Loucy (cell line): ENCODE data around the gene RXRA.

Experiments
- H2AFZ ChIP-seq: fragments of 200-600 bp; sonication (generic); 2 replicates; pipeline ENCODE4 v1.6.0; 2016; ENCODE audit warnings: antibody characterized with exemption, mild to moderate bottlenecking, low read length, moderate library complexity
- H3F3A ChIP-seq: fragments of 200-600 bp; 2 replicates; pipeline ENCODE4 v1.6.0; 2016; ENCODE audit warnings: antibody characterized with exemption, low read depth, mild to moderate bottlenecking
- H3K27me3 ChIP-seq: fragments of 200-600 bp; sonication (generic); 2 replicates; pipeline ENCODE4 v1.6.1; 2014; ENCODE audit warnings: low read length, mild to moderate bottlenecking; ENCODE audit not compliant: insufficient read depth, poor library complexity, severe bottlenecking
- H3K36me3 ChIP-seq: fragments of 200-600 bp; sonication (generic); 2 replicates; pipeline ENCODE4 v1.6.1; 2016; ENCODE audit warnings: low read length; ENCODE audit not compliant: insufficient read depth
- H3K4me1 ChIP-seq: fragments of 200-600 bp; sonication (generic); 2 replicates; pipeline ENCODE4 v1.5.1; 2014; ENCODE audit warnings: low read length, mild to moderate bottlenecking; ENCODE audit not compliant: insufficient read depth, poor library complexity, severe bottlenecking
- H3K4me2 ChIP-seq: fragments of 200-600 bp; sonication (generic); 2 replicates; pipeline ENCODE4 v1.6.0; 2014; ENCODE audit warnings: antibody characterized with exemption, low read length, low read depth, mild to moderate bottlenecking; ENCODE audit not compliant: poor library complexity, severe bottlenecking
- H3K4me3 ChIP-seq: fragments of 200-600 bp; sonication (generic); 2 replicates; pipeline ENCODE4 v1.5.1; 2014; ENCODE audit warnings: low read length, mild to moderate bottlenecking, mixed read lengths; ENCODE audit not compliant: poor library complexity, severe bottlenecking
- H3K79me2 ChIP-seq: fragments of 200-600 bp; sonication (generic); 2 replicates; pipeline ENCODE4 v1.6.1; 2014; ENCODE audit warnings: low read length; ENCODE audit not compliant: insufficient read depth
- H3K9ac ChIP-seq: fragments of 200-600 bp; sonication (generic); 2 replicates; pipeline ENCODE4 v1.6.0; 2014; ENCODE audit warnings: mild to moderate bottlenecking, low read depth, low read length, moderate library complexity; ENCODE audit not compliant: poor library complexity, severe bottlenecking
- H3K9me2 ChIP-seq: fragments of 200-600 bp; sonication (generic); replicated peaks from 2 replicates; pipeline ENCODE4 v1.6.1; 2016; ENCODE audit warnings: low read depth, low read length, mixed read lengths
- H3K9me3 ChIP-seq: fragments of 200-600 bp; sonication (generic); 2 replicates; pipeline ENCODE4 v1.6.1; 2014; ENCODE audit warnings: mild to moderate bottlenecking, antibody characterized with exemption, low read length, low read depth; ENCODE audit not compliant: insufficient read depth
- H4K20me1 ChIP-seq: fragments of 200-600 bp; sonication (generic); 2 replicates; pipeline ENCODE4 v1.6.0; 2014; ENCODE audit warnings: antibody characterized with exemption, low read length, mild to moderate bottlenecking; ENCODE audit not compliant: insufficient read depth, poor library complexity, severe bottlenecking
- EZH2phosphoT487 ChIP-seq: fragments of 200-600 bp; IDR thresholded peaks from 2 replicates; pipeline ENCODE4 v1.6.1; 2018; ENCODE audit warnings: antibody characterized with exemption, mild to moderate bottlenecking, moderate library complexity, borderline replicate concordance
- TF ChIP-seq, protein P1 (sequence below): fragments of 200-600 bp; sonication (generic); conservative IDR thresholded peaks from 2 replicates; pipeline ENCODE4 v1.5.1; 2014; ENCODE audit warnings: mild to moderate bottlenecking, antibody characterized with exemption, low read length

RXRA gene

DNA sequence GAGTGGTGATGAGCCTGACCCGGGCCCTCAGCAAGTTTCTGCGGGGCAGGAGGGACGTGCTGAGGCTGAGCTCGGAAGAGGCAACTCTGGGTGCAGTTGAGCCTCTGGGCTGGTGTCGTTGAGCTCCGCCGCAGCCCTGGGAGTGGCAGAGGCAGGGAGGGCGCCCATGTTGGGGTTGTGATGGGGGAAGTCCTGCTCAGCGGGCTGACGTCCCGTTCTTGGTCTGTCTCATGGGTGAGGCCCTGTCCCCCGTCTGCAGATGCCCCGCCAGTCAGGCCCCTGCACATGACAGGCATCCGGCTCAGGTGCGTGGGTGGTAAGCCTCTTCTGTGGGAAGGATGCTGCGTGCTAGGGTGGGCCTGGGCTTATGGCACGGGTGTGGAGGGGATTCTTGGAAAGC lies 64.3 kb downstream of the RXRA start:
- no peaks in the 10 kb centered on the region for H3K9me3 ChIP-seq
- no peaks in the 10 kb centered on the region for H3K9me2 ChIP-seq
- H3K79me2 ChIP-seq, result peaks cover 100% of the 10 kb centered on the region
- no peak overlapping the region for H2AFZ ChIP-seq
- H3F3A ChIP-seq, result no peaks in the 10 kb centered on the region
- H3K4me2 ChIP-seq, result peak overlapping the region; percentile 96
- peaks cover 38% of the 10 kb centered on the region for H4K20me1 ChIP-seq
- H3K4me1 ChIP-seq, result peaks cover 91% of the 10 kb centered on the region
- TF ChIP-seq, protein P1, sequence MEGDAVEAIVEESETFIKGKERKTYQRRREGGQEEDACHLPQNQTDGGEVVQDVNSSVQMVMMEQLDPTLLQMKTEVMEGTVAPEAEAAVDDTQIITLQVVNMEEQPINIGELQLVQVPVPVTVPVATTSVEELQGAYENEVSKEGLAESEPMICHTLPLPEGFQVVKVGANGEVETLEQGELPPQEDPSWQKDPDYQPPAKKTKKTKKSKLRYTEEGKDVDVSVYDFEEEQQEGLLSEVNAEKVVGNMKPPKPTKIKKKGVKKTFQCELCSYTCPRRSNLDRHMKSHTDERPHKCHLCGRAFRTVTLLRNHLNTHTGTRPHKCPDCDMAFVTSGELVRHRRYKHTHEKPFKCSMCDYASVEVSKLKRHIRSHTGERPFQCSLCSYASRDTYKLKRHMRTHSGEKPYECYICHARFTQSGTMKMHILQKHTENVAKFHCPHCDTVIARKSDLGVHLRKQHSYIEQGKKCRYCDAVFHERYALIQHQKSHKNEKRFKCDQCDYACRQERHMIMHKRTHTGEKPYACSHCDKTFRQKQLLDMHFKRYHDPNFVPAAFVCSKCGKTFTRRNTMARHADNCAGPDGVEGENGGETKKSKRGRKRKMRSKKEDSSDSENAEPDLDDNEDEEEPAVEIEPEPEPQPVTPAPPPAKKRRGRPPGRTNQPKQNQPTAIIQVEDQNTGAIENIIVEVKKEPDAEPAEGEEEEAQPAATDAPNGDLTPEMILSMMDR, result no peak
- TF ChIP-seq EZH2phosphoT487, result no peak
- H3K36me3 ChIP-seq, result no peaks in the 10 kb centered on the region
- peak overlapping the region; percentile 81 for H3K4me3 ChIP-seq
- no peaks in the 10 kb centered on the region for H3K27me3 ChIP-seq
- H3K9ac ChIP-seq, result peak overlapping the region; percentile 58

DNA sequence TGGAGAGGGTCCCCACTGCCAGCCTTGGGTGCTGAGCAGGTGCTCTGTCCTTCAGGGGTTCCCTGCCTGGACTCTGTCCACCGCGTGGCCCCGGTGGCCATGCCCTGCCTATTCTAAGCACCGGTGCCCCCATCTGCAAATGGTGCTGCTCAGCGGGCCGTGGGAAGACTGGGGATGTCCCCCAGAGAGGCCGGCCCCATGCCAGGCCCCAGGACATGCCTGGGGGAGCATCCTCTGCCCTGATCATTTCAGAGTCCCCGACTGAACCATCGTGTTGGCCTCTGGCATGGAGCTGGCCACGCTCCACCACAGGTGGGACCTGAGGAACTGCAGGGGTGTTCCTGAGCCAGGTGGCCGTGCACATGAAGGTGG lies 64.7 kb downstream of the RXRA start:
- no peaks in the 10 kb centered on the region for H3F3A ChIP-seq
- H3K79me2 ChIP-seq, result peaks cover 100% of the 10 kb centered on the region
- H3K9me2 ChIP-seq, result no peaks in the 10 kb centered on the region
- H3K4me3 ChIP-seq, result peak overlapping the region; percentile 81
- no peaks in the 10 kb centered on the region for H3K27me3 ChIP-seq
- H4K20me1 ChIP-seq, result peaks cover 34% of the 10 kb centered on the region
- peaks cover 91% of the 10 kb centered on the region for H3K4me1 ChIP-seq
- no peak overlapping the region for H2AFZ ChIP-seq
- H3K36me3 ChIP-seq, result no peaks in the 10 kb centered on the region
- peak overlapping the region; percentile 58 for H3K9ac ChIP-seq
- TF ChIP-seq, protein P1, result no peak
- no peak for TF ChIP-seq EZH2phosphoT487
- no peaks in the 10 kb centered on the region for H3K9me3 ChIP-seq
- H3K4me2 ChIP-seq, result peak overlapping the region; percentile 96

DNA sequence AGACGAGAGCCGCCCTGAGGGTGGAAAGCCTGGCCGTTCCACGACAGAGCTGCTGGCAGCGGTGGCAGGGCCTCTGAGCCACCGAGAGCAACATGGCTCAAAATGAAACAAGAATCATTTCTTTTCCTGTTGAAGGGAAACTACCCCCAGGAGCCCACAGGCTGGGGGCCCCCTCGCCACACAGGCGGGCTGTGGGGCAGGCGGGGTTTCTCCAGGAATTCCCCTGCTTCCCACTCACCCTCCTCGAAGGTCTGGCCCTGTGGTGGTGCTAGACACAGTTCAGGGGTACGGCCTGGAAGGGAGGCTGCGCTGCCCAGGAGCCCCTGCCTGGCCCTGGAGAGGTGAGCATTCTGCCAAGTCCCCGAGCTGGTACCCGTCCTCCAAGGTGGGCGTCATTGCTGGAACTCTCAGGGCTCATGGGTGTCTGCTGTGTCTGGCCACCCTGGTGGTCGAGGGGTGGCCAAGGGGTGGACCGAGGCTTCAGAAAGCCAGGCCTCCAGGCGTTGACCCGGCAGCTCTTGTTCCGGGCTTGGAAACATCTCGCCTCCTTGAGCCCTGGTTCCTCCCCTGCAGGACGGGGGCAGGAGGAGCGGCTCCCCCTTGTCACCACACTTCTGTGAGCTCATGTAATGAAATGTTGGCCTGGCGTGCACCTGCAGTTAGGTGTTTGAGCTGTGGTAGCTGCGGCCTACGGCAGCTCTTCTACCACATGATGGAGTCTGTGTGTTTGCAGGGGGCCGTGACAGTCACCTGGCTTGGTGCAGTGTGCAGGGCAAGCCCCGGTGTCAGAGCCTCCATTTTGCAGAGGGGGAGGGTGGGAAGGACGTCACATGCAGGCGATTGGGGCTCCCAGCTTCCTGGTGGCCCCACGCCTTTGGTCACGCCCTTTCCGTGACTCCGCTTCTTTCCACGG lies 65.3 kb downstream of the RXRA start:
- peak overlapping the region; percentile 58 for H3K9ac ChIP-seq
- peaks cover 89% of the 10 kb centered on the region for H3K4me1 ChIP-seq
- H4K20me1 ChIP-seq, result peaks cover 28% of the 10 kb centered on the region
- no peaks in the 10 kb centered on the region for H3K27me3 ChIP-seq
- peak overlapping the region; percentile 96 for H3K4me2 ChIP-seq
- no peaks in the 10 kb centered on the region for H3K9me2 ChIP-seq
- TF ChIP-seq, protein P1, result no peak
- no peak for TF ChIP-seq EZH2phosphoT487
- peak overlapping the region; percentile 81 for H3K4me3 ChIP-seq
- H3K79me2 ChIP-seq, result peaks cover 95% of the 10 kb centered on the region
- no peak overlapping the region for H2AFZ ChIP-seq
- H3K36me3 ChIP-seq, result no peaks in the 10 kb centered on the region
- H3K9me3 ChIP-seq, result no peaks in the 10 kb centered on the region
- H3F3A ChIP-seq, result no peaks in the 10 kb centered on the region
